H1 (cell line): ENCODE measurements around the gene FARP2. TPM values are rescaled to one million over a fixed set of nuclear protein-coding genes. Genes with fewer than 3 reads are reported as not detected.

ENCODE experiments used
- CTCF ChIA-PET: fragments of 300-600 bp; sonication (Branson Sonifier 250); formaldehyde crosslinking; loops from one replicate; lab custom pipeline; 2021; ENCODE audit not compliant: partially characterized antibody; lab: Charles Lee
- POLR2A ChIA-PET: fragments of 300-600 bp; sonication (Branson Sonifier 250); formaldehyde crosslinking; loops from one replicate; lab custom pipeline; 2021; ENCODE audit warnings: inconsistent platforms; ENCODE audit not compliant: partially characterized antibody; lab: Charles Lee
- DNase-seq, 2 experiments: peaks; one replicate each; pipeline versions ENCODE4 v3.0.0 to v3.0.0-alpha.2; 2010 to 2022; ENCODE audit warnings: low spot score in 2 of 2, low read depth in 1 of 2, mixed read lengths in 1 of 2
- FAIRE-seq: peaks from 2 replicates; lab custom pipeline; 2011; peaks lifted over from hg19 to GRCh38; lab: Jason Lieb, UNC
- H2AFZ ChIP-seq: 2 replicates; pipeline ENCODE4 v1.8.1; 2012; ENCODE audit warnings: low read length, inconsistent platforms
- H2AK5ac ChIP-seq: 2 replicates; pipeline ENCODE4 v1.6.1; 2013; ENCODE audit warnings: low read depth, low read length
- H2BK120ac ChIP-seq: replicated peaks from 2 replicates; pipeline ENCODE3; 2013; ENCODE audit warnings: low read depth, low read length, inconsistent platforms
- H2BK12ac ChIP-seq: 2 replicates; pipeline ENCODE4 v1.6.1; 2013; ENCODE audit warnings: low read depth, low read length
- H2BK15ac ChIP-seq: 2 replicates; pipeline ENCODE4 v1.6.1; 2013; ENCODE audit warnings: low read length
- H2BK20ac ChIP-seq: 2 replicates; pipeline ENCODE4 v1.6.1; 2013; ENCODE audit warnings: low read length
- H2BK5ac ChIP-seq: 2 replicates; pipeline ENCODE4 v1.6.1; 2013; ENCODE audit warnings: low read depth, low read length
- H3K14ac ChIP-seq: 2 replicates; pipeline ENCODE4 v1.6.1; 2013; ENCODE audit warnings: inconsistent platforms; ENCODE audit not compliant: insufficient read length
- H3K18ac ChIP-seq: 2 replicates; pipeline ENCODE4 v1.6.1; 2013; ENCODE audit warnings: low read length; ENCODE audit errors: extremely low read depth
- H3K23ac ChIP-seq: 2 replicates; pipeline ENCODE4 v1.6.1; 2013; ENCODE audit warnings: inconsistent platforms; ENCODE audit not compliant: insufficient read length
- H3K23me2 ChIP-seq: 2 replicates; pipeline ENCODE4 v1.6.1; 2013; ENCODE audit warnings: low read depth, low read length
- H3K27ac ChIP-seq: 2 replicates; pipeline ENCODE4 v1.6.1; 2011; ENCODE audit warnings: low read depth, low read length, inconsistent platforms
- H3K27me3 ChIP-seq, 4 experiments: replicated peaks in 1 of 4; 1 replicate in 1 of 4; 2 replicates in 3 of 4; pipeline versions ENCODE4 v1.6.1 to v1.8.1; 2011 to 2013; ENCODE audit warnings: low read length in 3 of 4, mild to moderate bottlenecking in 3 of 4, inconsistent platforms in 2 of 4, mixed read lengths in 2 of 4, moderate library complexity in 1 of 4; ENCODE audit not compliant: control insufficient read depth in 3 of 4, insufficient read depth in 3 of 4; ENCODE audit errors: extremely low read depth in 1 of 4
- H3K36me3 ChIP-seq, 4 experiments: 2 replicates each; pipeline versions ENCODE4 v1.6.1 to v1.8.1; 2011 to 2013; ENCODE audit warnings: mild to moderate bottlenecking in 4 of 4, low read length in 3 of 4, moderate library complexity in 2 of 4, control low read depth in 1 of 4, inconsistent platforms in 1 of 4; ENCODE audit not compliant: insufficient read depth in 4 of 4, control insufficient read depth in 2 of 4
- H3K4ac ChIP-seq: replicated peaks from 2 replicates; pipeline ENCODE3; 2013; ENCODE audit warnings: low read length, low read depth, mixed read lengths, inconsistent platforms; ENCODE audit not compliant: insufficient read length
- H3K4me1 ChIP-seq, 4 experiments: replicated peaks in 1 of 4; 1 replicate in 1 of 4; 2 replicates in 3 of 4; pipeline versions ENCODE4 v1.6.1 to v1.8.1; 2011 to 2013; ENCODE audit warnings: low read length in 3 of 4, inconsistent platforms in 2 of 4, mixed read lengths in 1 of 4; ENCODE audit not compliant: insufficient read depth in 4 of 4, control insufficient read depth in 3 of 4
- H3K4me2 ChIP-seq, 2 experiments: 2 replicates each; pipeline versions ENCODE4 v1.6.1 to v1.8.1; 2011 to 2013; ENCODE audit warnings: low read depth in 2 of 2, low read length in 2 of 2, control low read depth in 1 of 2, inconsistent platforms in 1 of 2, mild to moderate bottlenecking in 1 of 2; ENCODE audit not compliant: insufficient read depth in 1 of 2
- H3K4me3 ChIP-seq, 4 experiments: fragments of 200-600, 300-600 bp in 1 of 4; sonication (generic), shearing (Covaris generic), sonication (Bioruptor Twin) in 1 of 4; 2 replicates each; pipeline versions ENCODE4 v1.5.1 to v1.8.1; 2011 to 2016; ENCODE audit warnings: low read length in 4 of 4, low read depth in 3 of 4, control low read depth in 2 of 4, inconsistent platforms in 2 of 4, mild to moderate bottlenecking in 2 of 4, mixed read lengths in 1 of 4, moderate library complexity in 1 of 4; ENCODE audit not compliant: insufficient read depth in 2 of 4; ENCODE audit errors: extremely low read depth in 1 of 4
- H3K56ac ChIP-seq: replicated peaks from 2 replicates; pipeline ENCODE3; 2013; ENCODE audit warnings: low read depth, mild to moderate bottlenecking, mixed read lengths, low read length, inconsistent platforms; ENCODE audit not compliant: insufficient read length
- H3K79me1 ChIP-seq: 2 replicates; pipeline ENCODE4 v1.6.1; 2013; ENCODE audit warnings: low read depth, low read length, control low read depth
- H3K79me2 ChIP-seq, 2 experiments: 2 replicates each; pipeline versions ENCODE4 v1.6.1 to v1.8.1; 2012 to 2013; ENCODE audit warnings: low read length in 2 of 2, mild to moderate bottlenecking in 2 of 2, inconsistent platforms in 1 of 2; ENCODE audit not compliant: insufficient read depth in 2 of 2, control insufficient read depth in 1 of 2
- H3K9ac ChIP-seq, 4 experiments: replicated peaks in 1 of 4; 1 replicate in 1 of 4; 2 replicates in 3 of 4; pipeline versions ENCODE4 v1.6.1 to v1.8.1; 2011 to 2013; ENCODE audit warnings: low read depth in 3 of 4, low read length in 3 of 4, control low read depth in 2 of 4, mild to moderate bottlenecking in 2 of 4, moderate library complexity in 2 of 4, inconsistent platforms in 1 of 4; ENCODE audit errors: extremely low read depth in 1 of 4
- H3K9me3 ChIP-seq, 2 experiments: 2 replicates each; pipeline versions ENCODE4 v1.6.1 to v1.8.1; 2012 to 2013; ENCODE audit warnings: mild to moderate bottlenecking in 2 of 2, moderate library complexity in 2 of 2, control low read depth in 1 of 2, inconsistent platforms in 1 of 2, low read depth in 1 of 2, low read length in 1 of 2, mixed read lengths in 1 of 2; ENCODE audit not compliant: insufficient read depth in 2 of 2
- H4K20me1 ChIP-seq, 2 experiments: replicated peaks in 1 of 2; 2 replicates each; pipeline versions ENCODE3 to v1.8.1; 2011 to 2013; ENCODE audit warnings: inconsistent platforms in 2 of 2, low read length in 2 of 2, mild to moderate bottlenecking in 1 of 2; ENCODE audit not compliant: insufficient read depth in 2 of 2, control insufficient read depth in 1 of 2
- H4K5ac ChIP-seq: 2 replicates; pipeline ENCODE4 v1.6.1; 2013; ENCODE audit warnings: low read length, low read depth, mixed read lengths, inconsistent platforms; ENCODE audit not compliant: insufficient read length
- H4K8ac ChIP-seq: 2 replicates; pipeline ENCODE4 v1.8.0; 2013; ENCODE audit warnings: mild to moderate bottlenecking, moderate library complexity, low read length, inconsistent platforms; ENCODE audit not compliant: insufficient read depth; ENCODE audit errors: extremely low read depth
- H4K91ac ChIP-seq: replicated peaks from 2 replicates; pipeline ENCODE3; 2013; ENCODE audit warnings: low read length, mixed read lengths, inconsistent platforms; ENCODE audit not compliant: insufficient read length
- ASH2L ChIP-seq: fragments of 200-600, 300-600 bp; sonication (generic); IDR thresholded peaks from one replicate; pipeline ENCODE4 v1.7.1; 2017; ENCODE audit warnings: low read length
- CBX5 ChIP-seq: fragments of 300-800, 300-1000 bp; sonication (generic); IDR thresholded peaks from 2 replicates; pipeline ENCODE4 v1.7.1; 2016; ENCODE audit warnings: antibody characterized with exemption, low read length, low read depth
- E2F6 ChIP-seq: IDR thresholded peaks from 2 replicates; pipeline ENCODE4 v1.6.1; 2012; ENCODE audit warnings: inconsistent platforms
- EP300 ChIP-seq, 2 experiments: IDR thresholded peaks; 1 replicate in 1 of 2; 2 replicates in 1 of 2; pipeline ENCODE4 v1.6.1; 2011 to 2012; ENCODE audit warnings: low read depth in 2 of 2, low read length in 2 of 2, mild to moderate bottlenecking in 2 of 2, borderline replicate concordance in 1 of 2, inconsistent platforms in 1 of 2, moderate library complexity in 1 of 2
- EZH2 ChIP-seq: fragments of 200-600 bp; sonication (generic); IDR thresholded peaks from 2 replicates; pipeline ENCODE4 v1.7.1; 2012; ENCODE audit warnings: low read depth, mild to moderate bottlenecking, moderate library complexity, low read length, inconsistent platforms; ENCODE audit not compliant: severe bottlenecking
- HDAC2 ChIP-seq, 2 experiments: fragments of 300-600 bp in 1 of 2; sonication (generic) in 1 of 2; IDR thresholded peaks; 2 replicates each; pipeline ENCODE4 v1.6.1; 2011 to 2012; ENCODE audit warnings: low read depth in 2 of 2, low read length in 2 of 2, mild to moderate bottlenecking in 2 of 2, moderate library complexity in 2 of 2, borderline replicate concordance in 1 of 2, inconsistent platforms in 1 of 2
- KDM5A ChIP-seq: fragments of 200-600 bp; IDR thresholded peaks from 2 replicates; pipeline ENCODE4 v1.7.1; 2012; ENCODE audit warnings: mild to moderate bottlenecking, low read length, inconsistent platforms, mixed read lengths
- RAD21 ChIP-seq, 2 experiments: IDR thresholded peaks in 1 of 2; conservative IDR thresholded peaks in 1 of 2; 2 replicates each; pipeline ENCODE4 v1.6.1; 2011; ENCODE audit warnings: low read depth in 2 of 2, low read length in 2 of 2, improper control_type of control experiment in 1 of 2, inconsistent platforms in 1 of 2, mild to moderate bottlenecking in 1 of 2, moderate library complexity in 1 of 2
- SRF ChIP-seq: IDR thresholded peaks from 2 replicates; pipeline ENCODE4 v1.6.1; 2011; ENCODE audit warnings: mild to moderate bottlenecking, low read depth, low read length, moderate library complexity
- SUZ12 ChIP-seq: fragments of 200-600 bp; sonication (generic); IDR thresholded peaks from 2 replicates; pipeline ENCODE4 v1.6.1; 2012; ENCODE audit warnings: mild to moderate bottlenecking, inconsistent platforms, low read length, moderate library complexity, mixed read lengths
- USF2 ChIP-seq: IDR thresholded peaks from 2 replicates; pipeline ENCODE4 v1.6.1; 2011; ENCODE audit warnings: low read length, improper control_type of control experiment
- WGBS, 2 experiments: shearing (Covaris generic) in 1 of 2; methylation state at CpG; one replicate each; pipeline versions ENCODE4 v1.1.6 to v1.1.7; 2013 to 2015; ENCODE audit warnings: low lambda C conversion rate in 2 of 2, mixed read lengths in 2 of 2, inconsistent platforms in 1 of 2, low coverage in 1 of 2, missing lambda C conversion rate in 1 of 2; ENCODE audit not compliant: insufficient replicate concordance in 2 of 2, insufficient coverage in 1 of 2, insufficient read length in 1 of 2; ENCODE audit errors: extremely low coverage in 1 of 2, missing lambda C conversion rate in 1 of 2; 5-methylcytosine and 5-hydroxymethylcytosine counted together
- polyA plus RNA-seq, 7 experiments: library from polyadenylated mRNA; depleted of rRNA in 3 of 7; stranded (reverse) in 5 of 7; unstranded in 2 of 7; fragments of >200 nt in 5 of 7; fragments of 200-250 nt in 2 of 7; gene quantifications; 1 replicate in 5 of 7; 2 replicates in 1 of 7; 4 replicates in 1 of 7; pipeline versions ENCODE4 v1.2.1 to v1.2.3, GENCODE V29; 2011 to 2013; ENCODE audit warnings: missing spikeins in 2 of 7, mixed read lengths in 2 of 7
- total RNA-seq: library from RNA; stranded (reverse); fragmentation: NEBNext Ultra II Directional; extraction: Animal tissue kit (Norgen Biotek cat#: 25700); gene quantifications from 2 replicates; pipeline ENCODE4 v1.2.1, GENCODE V29; 2021

FARP2 gene
- total and polyA plus RNA-seq, 2 of the 8 experiments (the other 6 are each of a cell fraction or from before 2014, with no cell fraction given): 12.4 to 33.4 TPM

- peaks cover 1% of the 10 kb centered on the region; the same call in 1 of the 2 replicates for H3K23me2 ChIP-seq
- H3K14ac ChIP-seq: no peak overlapping the region
- 81% methylated on average over 5 of the region's 5 CpGs; no CpG with 5 or more reads in 1 of the 2 experiments for WGBS, 2 experiments
- H3K36me3 ChIP-seq: no peaks in the 10 kb centered on the region
- H4K91ac ChIP-seq: no peak overlapping the region
- no peak overlapping the region for H3K4me3 ChIP-seq
- no peak overlapping the region for H2BK15ac ChIP-seq
- H2AFZ ChIP-seq: no peak overlapping the region; the same call in 1 of the 2 replicates
- H3K4ac ChIP-seq: no peak overlapping the region
- no peaks in the 10 kb centered on the region for H3K4me1 ChIP-seq
- no peak overlapping the region for H3K27ac ChIP-seq
- H2BK12ac ChIP-seq: no peak overlapping the region
- no peak overlapping the region for H4K8ac ChIP-seq
- no peaks in the 10 kb centered on the region for H3K27me3 ChIP-seq
- H3K56ac ChIP-seq: no peak overlapping the region
- no peaks in the 10 kb centered on the region for H3K79me1 ChIP-seq
- no peak overlapping the region for H2AK5ac ChIP-seq
- no peak overlapping the region for H2BK5ac ChIP-seq
- no peak overlapping the region for H2BK120ac ChIP-seq
- H4K5ac ChIP-seq: no peak overlapping the region
- H3K23ac ChIP-seq: no peak overlapping the region
- peaks cover 0 to 4% of the 10 kb centered on the region in 2 experiments; a peak in 1 of 4 replicates for H3K9me3 ChIP-seq
- H3K79me2 ChIP-seq: no peaks in the 10 kb centered on the region
- H3K18ac ChIP-seq: no peak overlapping the region
- H3K4me2 ChIP-seq: no peak overlapping the region
- ChIA-PET POLR2A (no interaction called here), CTCF (no interaction called here)
- H3K9ac ChIP-seq: no peak overlapping the region
- DNase-seq (no peak), FAIRE-seq (no peak)
- H2BK20ac ChIP-seq: no peak overlapping the region
- H4K20me1 ChIP-seq: peaks cover 0 to under 1% of the 10 kb centered on the region in 2 experiments
- TF ChIP-seq CBX5: no peak
- no peak for TF ChIP-seq KDM5A
- TF ChIP-seq E2F6: no peak
- no peak for TF ChIP-seq SRF
- TF ChIP-seq EZH2: no peak
- no peak for TF ChIP-seq USF2
- TF ChIP-seq HDAC2 (IDR thresholded peaks at IDR 0.05; ENCODE audit: borderline replicate concordance in 1 of 2, low read depth in 2 of 2, low read length in 2 of 2): no peak
- no peak for TF ChIP-seq RAD21 (IDR thresholded peaks at IDR 0.05 in 1 of 2, conservative IDR thresholded peaks at IDR 0.05 in 1 of 2; ENCODE audit: low read depth in 2 of 2, low read length in 2 of 2)
- TF ChIP-seq ASH2L: no peak
- TF ChIP-seq EP300 (IDR thresholded peaks at IDR 0.05; ENCODE audit: borderline replicate concordance in 1 of 2, low read depth in 2 of 2, low read length in 2 of 2): no peak
- TF ChIP-seq SUZ12: no peak
Measured at GRCh38 chr2:241522477-241522876, 166.4 kb downstream of the FARP2 start.
